ENCODE results near the gene RPS18. TPM values are rescaled to one million over a fixed set of nuclear protein-coding genes. Genes with fewer than 3 reads are reported as not detected.

RPS18 gene
- total and polyA plus RNA-seq, 9 of the 15 experiments (the other 6 are each of a cell fraction or from before 2014, with no cell fraction given): 5,023 to 17,516 (median 8,131) TPM

DNA sequence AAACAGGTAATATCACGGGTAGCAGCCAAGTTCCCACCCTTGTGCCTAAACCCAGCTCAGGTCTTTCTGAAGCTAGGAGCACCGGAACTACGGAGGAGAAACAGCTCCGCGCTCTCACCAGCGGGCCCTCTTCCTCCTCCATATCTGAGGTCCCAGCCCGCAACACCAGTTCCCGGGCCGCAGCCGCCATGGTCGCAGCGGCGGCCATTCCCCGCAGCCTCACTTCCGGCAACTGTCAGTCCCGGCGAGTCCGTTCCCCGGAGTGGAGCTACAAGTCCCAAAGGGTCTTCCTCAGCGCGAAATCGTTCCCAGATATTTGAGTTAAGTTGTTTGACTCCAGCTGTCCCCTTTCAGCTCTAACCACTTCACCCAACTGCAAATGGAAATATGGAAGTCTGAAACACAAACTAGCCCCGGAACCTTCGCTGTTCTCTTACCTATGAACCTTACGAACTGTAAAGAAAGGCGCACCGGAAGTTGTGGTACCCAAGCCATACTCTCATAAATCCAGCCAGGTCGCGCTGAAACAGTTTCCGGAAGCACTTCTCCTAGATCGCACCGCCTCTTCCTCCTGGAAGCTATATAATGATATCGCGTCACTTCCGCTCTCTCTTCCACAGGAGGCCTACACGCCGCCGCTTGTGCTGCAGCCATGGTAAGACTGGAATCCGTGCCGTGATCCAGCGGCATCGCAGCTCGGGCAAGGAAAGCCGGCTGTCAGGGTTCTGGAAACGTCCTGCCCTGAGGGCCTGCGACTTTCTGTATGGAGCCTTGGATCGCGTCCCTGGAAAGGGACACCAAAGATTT is at the start of gene RPS18, which contains the start of gene VPS52 (continued):
- TF ChIP-seq MEF2D (tag; conservative IDR thresholded peaks at IDR 0.05; ENCODE audit: low read depth) (no peak; the same call in 1 of the 2 replicates), ZKSCAN3 (CRISPR knock-in tag; IDR thresholded peaks at IDR 0.05) (no peak), ARID2 (IDR thresholded peaks at IDR 0.05) (no peak), ZBTB7A (IDR thresholded peaks at IDR 0.05; ENCODE audit: borderline replicate concordance, control insufficient read depth, low read depth, low read length) (peak; percentile 52; the same call in 1 of the 2 replicates), JUND (IDR thresholded peaks at IDR 0.05; ENCODE audit: borderline replicate concordance, low read depth, low read length) (peak; percentile 84), JUND (tag; IDR thresholded peaks at IDR 0.05; ENCODE audit: borderline replicate concordance, low read depth, low read length) (peak; percentile 74; the same call in 2 of the 3 replicates), TARDBP (IDR thresholded peaks at IDR 0.05) (peak; percentile 81), YBX1 (IDR thresholded peaks at IDR 0.05) (no peak), HNRNPL (IDR thresholded peaks at IDR 0.05; ENCODE audit: low read depth, low read length) (no peak), NR2F6 (CRISPR knock-in tag; IDR thresholded peaks at IDR 0.05) (peak; percentile 85; the same call in 1 of the 2 replicates), ZNF146 (CRISPR knock-in tag; IDR thresholded peaks at IDR 0.05; ENCODE audit: unreplicated experiment) (no peak), SMAD3 (CRISPR knock-in tag; conservative IDR thresholded peaks at IDR 0.05) (peak; percentile 70), KLF13 (tag; IDR thresholded peaks at IDR 0.05; ENCODE audit: borderline replicate concordance, low read depth) (peak; percentile 59; the same call in 1 of the 2 replicates), KDM5B (IDR thresholded peaks at IDR 0.05; ENCODE audit: insufficient replicate concordance, low read depth, low read length) (peak; percentile 100), JUN (IDR thresholded peaks at IDR 0.05; ENCODE audit: borderline replicate concordance, low read depth, low read length) (peak; percentile 74; the same call in 1 of the 2 replicates), JUN (CRISPR knock-in tag; IDR thresholded peaks at IDR 0.05; ENCODE audit: borderline replicate concordance) (0 out of 2 replicates have a peak, but pooled peaks have one; percentile 26), SRF (CRISPR knock-in tag; IDR thresholded peaks at IDR 0.05) (0 out of 4 replicates have a peak, but pooled peaks of 1 of the 2 experiments have one; percentile 53), POLR2AphosphoS5 (IDR thresholded peaks at IDR 0.05; ENCODE audit: control insufficient read depth, insufficient read depth, low read depth, low read length) (peak; percentile 99), ETV5 (CRISPR knock-in tag; IDR thresholded peaks at IDR 0.05; ENCODE audit: low read depth) (peak; percentile 85), RNF2 (IDR thresholded peaks at IDR 0.05) (peak; percentile 83), RAD21 (CRISPR knock-in tag; conservative IDR thresholded peaks at IDR 0.05 in 1 of 2, IDR thresholded peaks at IDR 0.05 in 1 of 2) (peak in 1 of 2 experiments; percentile 16; a peak in 1 of 4 replicates), SMAD4 (CRISPR knock-in tag; conservative IDR thresholded peaks at IDR 0.05) (peak; percentile 88)
- TF ChIP-seq, protein P1, sequence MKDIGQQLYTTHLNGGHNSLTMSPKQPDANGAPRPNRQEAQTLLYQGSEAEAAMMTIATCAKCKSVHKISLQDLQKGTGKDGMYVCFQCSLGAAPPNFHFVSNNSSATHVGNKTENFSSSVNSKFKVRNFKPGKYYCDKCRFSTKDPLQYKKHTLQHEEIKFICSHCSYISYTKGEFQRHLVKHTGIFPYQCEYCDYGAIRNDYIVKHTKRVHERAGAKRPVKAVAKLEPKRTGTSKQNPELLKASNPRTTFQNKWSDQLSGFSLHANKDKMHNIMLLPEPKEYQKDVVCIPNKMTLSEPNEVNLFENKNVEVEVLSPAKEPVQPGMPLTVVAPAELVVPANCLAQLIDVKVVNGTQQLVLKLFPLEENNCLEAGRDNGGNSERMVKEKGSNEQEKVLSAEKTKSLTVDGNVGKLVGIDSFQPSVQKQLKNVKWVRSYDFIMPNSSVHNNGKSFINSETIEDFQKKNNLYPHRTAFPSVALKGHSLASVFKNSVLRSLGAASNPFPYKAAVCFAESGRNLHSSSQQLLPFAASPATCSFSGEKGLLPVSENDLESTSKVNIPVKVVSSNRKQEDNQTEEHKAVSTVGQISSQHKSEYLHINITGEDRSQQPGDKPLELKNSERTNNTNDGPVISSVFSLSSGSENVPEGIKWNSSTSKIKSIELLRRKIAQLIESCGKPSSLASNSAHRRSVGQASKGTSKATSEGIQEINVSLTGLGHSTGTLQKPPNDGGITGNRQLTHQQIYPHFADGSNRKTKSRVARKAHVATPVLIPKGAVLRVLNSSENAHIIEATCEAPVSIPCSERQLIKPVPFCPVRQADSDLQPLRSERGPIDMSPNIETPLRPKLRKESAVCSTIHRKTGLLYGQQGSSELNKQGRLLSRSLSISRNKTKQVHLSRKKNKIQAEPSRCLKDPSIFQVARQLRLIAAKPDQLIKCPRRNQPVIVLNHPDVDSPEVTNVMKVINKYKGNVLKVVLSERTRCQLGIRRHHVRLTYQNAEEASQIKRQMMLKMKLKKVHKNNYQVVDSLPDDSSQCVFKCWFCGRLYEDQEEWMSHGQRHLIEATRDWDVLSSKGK (CRISPR knock-in tag; IDR thresholded peaks at IDR 0.05): no peak
- TF ChIP-seq, protein P2, sequence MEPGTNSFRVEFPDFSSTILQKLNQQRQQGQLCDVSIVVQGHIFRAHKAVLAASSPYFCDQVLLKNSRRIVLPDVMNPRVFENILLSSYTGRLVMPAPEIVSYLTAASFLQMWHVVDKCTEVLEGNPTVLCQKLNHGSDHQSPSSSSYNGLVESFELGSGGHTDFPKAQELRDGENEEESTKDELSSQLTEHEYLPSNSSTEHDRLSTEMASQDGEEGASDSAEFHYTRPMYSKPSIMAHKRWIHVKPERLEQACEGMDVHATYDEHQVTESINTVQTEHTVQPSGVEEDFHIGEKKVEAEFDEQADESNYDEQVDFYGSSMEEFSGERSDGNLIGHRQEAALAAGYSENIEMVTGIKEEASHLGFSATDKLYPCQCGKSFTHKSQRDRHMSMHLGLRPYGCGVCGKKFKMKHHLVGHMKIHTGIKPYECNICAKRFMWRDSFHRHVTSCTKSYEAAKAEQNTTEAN (CRISPR knock-in tag; IDR thresholded peaks at IDR 0.05): no peak

All from K562 (cell line).